LNCaP clone FGC (cell line): ENCODE measurements around the gene FSCN2.
A peak's percentile ranks its signal among the peaks of the same experiment; 100 is the strongest.

Source experiments
- DNase-seq: peaks from one replicate; pipeline ENCODE4 v3.0.0-alpha.2; 2011; ENCODE audit warnings: low read depth
- H3K4me3 ChIP-seq: 2 replicates; pipeline ENCODE4 v1.5.1; 2011; ENCODE audit warnings: mild to moderate bottlenecking, low read depth, low read length, control low read depth
- TF ChIP-seq, protein P1 (sequence below): IDR thresholded peaks from 2 replicates; pipeline ENCODE4 v1.5.1; 2012; ENCODE audit warnings: mild to moderate bottlenecking; ENCODE audit not compliant: control insufficient read depth, insufficient read depth; ENCODE audit errors: extremely low read depth

The FSCN2 gene

GRCh38 chr17:81553616-81554181 lies 25.5 kb downstream of the FSCN2 start:
- H3K4me3 ChIP-seq, result peak overlapping the region; percentile 96
- no peak for DNase-seq
- TF ChIP-seq, protein P1, sequence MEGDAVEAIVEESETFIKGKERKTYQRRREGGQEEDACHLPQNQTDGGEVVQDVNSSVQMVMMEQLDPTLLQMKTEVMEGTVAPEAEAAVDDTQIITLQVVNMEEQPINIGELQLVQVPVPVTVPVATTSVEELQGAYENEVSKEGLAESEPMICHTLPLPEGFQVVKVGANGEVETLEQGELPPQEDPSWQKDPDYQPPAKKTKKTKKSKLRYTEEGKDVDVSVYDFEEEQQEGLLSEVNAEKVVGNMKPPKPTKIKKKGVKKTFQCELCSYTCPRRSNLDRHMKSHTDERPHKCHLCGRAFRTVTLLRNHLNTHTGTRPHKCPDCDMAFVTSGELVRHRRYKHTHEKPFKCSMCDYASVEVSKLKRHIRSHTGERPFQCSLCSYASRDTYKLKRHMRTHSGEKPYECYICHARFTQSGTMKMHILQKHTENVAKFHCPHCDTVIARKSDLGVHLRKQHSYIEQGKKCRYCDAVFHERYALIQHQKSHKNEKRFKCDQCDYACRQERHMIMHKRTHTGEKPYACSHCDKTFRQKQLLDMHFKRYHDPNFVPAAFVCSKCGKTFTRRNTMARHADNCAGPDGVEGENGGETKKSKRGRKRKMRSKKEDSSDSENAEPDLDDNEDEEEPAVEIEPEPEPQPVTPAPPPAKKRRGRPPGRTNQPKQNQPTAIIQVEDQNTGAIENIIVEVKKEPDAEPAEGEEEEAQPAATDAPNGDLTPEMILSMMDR, result no peak

DNA sequence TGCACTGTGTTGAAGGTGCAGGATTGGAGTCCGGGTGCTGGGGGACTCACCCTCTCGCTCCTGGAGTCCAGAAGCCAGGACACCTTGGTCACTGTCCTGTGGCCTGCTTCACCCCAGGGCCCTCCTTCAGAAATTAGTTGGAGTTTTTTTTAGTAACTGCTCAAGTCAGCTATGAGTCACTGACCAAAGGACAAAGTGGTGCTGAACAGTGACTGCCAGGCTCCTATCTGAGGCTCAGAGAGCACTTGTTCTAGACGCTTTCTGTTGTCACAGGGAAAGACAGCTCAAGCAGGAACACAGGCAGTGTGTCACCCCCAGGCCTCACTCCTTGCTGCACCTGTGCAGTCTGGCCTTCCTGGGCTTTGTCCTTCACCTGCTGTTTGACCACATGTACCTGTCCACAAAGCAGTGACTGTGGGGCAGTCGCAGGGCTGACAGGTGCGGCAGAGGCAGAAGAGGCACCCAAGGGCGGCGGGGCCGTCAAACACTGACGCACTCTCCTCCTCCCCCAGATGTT lies 28.1 kb downstream of the FSCN2 start:
- DNase-seq, result no peak
- TF ChIP-seq, protein P1, result no peak
- no peak overlapping the region for H3K4me3 ChIP-seq

DNA sequence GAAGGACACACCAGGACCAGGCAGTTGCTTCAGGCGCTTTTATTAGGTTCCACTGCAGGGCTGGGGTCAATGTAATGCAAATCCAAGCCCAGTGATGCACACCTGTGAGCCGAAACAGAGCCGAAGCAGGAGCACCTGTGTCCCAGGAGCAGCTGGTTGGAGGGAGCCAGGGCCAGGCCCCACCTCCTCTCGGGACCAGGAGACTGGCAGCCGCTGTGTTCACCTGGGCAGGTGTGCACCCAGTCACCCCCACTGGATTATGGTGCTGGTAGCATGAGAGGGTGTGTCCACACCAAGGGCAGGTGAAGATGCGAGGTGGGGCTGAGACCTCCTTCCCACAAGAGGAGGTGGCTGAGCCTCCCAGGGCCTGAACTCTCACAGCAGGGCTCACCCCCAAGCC lies 28.7 kb downstream of the FSCN2 start:
- no peak for DNase-seq
- H3K4me3 ChIP-seq, result no peak overlapping the region
- TF ChIP-seq, protein P1, result no peak

GRCh38 chr17:81557276-81558114 lies 29.3 kb downstream of the FSCN2 start:
- TF ChIP-seq, protein P1, result no peak
- no peak for DNase-seq
- H3K4me3 ChIP-seq, result no peak overlapping the region

DNA sequence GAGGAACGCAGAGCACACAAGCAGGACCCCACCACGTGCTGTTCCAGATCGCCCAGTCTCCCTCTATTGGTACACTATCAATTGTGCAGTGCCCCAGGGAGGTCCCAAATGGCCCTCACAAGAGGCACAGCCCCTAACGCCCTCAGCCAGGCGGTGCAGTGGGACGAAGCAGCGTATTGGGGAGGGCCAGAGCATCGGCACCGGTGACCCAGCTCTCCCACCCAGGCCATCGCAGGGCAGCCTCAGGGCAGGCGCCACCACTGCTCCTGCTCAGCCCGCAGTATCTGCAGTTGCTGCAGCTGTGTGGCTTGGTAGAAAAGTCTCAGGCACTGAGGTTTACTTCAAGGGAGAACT lies 29.9 kb downstream of the FSCN2 start:
- TF ChIP-seq, protein P1, result no peak
- H3K4me3 ChIP-seq, result no peak overlapping the region
- DNase-seq, result no peak

DNA sequence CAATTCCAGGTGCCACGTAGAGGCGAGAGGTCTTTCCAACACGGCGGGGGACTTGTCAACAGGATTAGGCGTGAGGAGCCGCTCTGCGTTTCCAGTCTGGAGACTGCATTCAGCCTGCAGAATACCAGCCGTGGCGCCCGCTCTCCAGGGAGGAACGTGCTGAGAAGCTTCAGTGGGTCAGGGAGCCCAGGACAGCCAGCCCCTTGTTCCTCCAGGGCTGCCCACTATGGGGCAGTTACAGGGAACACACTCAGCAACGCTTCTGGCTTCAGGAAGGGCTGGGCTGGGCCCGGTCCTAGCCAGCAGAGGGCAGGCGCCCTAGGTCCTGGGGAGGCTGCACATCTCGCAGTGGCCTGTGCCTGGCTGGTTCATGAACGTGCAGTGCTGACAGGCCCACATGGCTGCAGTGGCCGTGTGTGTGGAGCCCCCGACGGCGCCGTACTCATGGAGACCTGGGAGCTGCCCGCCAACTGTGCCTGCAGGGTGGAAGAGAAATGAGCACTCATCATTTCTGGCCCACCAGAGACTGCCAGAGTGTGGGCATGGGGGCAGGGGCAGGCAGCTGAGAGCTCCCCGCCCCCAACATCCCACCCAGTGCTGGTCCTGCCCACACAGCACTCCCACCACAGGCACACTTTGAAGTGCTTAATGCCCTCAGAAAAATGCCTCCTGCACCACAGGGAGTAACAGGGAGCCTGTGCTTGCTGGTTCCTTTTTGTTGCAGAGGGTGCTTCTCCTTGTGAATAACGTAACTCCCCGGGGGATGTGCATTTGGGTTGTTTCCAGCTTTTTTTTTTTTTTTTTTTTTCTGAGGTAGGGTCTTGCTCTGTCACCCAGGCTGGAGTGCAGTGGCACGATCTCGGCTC lies 31.0 kb downstream of the FSCN2 start:
- TF ChIP-seq, protein P1, result 0 out of 2 replicates have a peak, but pooled peaks have one; percentile 16
- H3K4me3 ChIP-seq, result no peak overlapping the region
- DNase-seq, result no peak
